GM19238 (cell line): ENCODE results near the gene TRIM36.
A peak's percentile ranks its signal among the peaks of the same experiment; 100 is the strongest.

Experiments
- DNase-seq: peaks from one replicate; pipeline ENCODE4 v3.0.0; 2011; ENCODE audit warnings: low spot score; ENCODE audit not compliant: insufficient read length

TRIM36 gene

DNA sequence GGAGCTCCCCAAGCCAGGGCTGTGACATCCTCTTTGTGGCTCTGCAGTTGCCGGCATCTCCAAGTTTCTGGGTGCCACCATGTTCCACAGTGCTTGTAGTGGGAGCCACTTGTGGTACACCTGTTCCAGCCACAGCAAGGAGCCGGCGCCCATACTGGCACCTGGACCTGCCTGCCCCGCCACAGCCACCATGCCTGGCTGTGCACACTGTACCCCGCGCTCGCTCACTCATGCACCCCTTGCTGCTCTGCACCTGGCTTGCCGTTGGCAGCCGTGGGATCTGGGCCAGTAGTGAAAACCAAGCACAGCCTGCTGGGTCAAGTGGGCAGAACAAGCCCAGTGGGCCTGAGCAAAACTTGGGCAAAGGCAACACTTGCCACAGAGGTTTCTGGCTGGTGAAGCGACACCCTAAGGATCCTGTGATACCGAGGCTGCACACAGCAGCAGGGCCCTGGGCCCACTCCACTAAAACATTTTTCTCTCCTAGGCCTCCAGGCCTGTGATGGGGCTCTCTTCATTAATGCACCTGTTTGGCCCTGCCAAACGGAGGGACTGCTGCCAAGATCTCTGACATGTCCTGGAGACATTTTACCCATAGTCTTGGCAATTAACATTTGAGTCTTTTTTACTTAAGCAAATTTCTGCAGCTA lies 2.8 kb downstream of the TRIM36 start:
- no peak for DNase-seq

DNA sequence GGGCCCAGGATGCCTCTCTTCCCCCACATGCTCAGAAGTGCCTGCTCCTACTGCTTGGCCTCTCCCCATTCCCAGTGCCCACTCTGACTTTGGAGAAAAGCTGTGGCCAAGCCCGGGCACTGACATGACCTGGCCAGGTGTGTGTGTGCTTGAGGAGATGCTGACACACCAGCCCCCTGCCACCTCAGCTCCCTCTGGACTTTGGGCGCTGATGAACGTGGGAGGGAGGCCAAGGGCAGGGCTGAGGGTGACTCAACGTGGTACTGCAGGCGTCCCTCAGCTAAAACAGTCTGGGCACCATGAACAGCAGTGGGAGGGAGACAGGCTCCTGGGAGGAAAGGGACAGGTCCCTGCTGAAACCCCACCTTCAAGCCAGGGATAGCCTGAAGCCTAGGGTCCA lies 3.9 kb downstream of the TRIM36 start:
- DNase-seq, result no peak

DNA sequence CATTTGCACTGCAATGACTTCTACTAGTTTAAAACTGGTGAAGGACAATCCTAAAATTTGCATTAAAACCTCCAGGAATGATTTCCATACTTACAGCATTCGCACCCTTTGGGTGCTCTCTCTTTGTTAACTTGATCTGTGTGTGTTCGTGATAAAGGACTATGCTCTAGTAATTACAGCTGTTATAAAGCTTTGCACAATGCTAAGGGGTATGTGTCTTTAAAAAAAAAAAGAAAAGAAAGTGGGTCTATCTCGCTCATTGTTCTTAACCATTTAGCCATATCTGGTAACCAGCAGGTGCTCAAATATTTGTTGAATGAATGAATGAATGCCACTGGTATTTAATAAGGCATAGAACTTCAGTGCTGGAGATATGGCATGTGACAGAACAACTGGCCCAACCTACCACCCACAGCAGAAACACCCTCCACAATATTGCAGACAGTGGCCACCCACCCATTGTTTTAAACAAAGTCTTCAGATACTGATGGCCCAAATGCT lies 8.7 kb downstream of the TRIM36 start:
- no peak for DNase-seq

DNA sequence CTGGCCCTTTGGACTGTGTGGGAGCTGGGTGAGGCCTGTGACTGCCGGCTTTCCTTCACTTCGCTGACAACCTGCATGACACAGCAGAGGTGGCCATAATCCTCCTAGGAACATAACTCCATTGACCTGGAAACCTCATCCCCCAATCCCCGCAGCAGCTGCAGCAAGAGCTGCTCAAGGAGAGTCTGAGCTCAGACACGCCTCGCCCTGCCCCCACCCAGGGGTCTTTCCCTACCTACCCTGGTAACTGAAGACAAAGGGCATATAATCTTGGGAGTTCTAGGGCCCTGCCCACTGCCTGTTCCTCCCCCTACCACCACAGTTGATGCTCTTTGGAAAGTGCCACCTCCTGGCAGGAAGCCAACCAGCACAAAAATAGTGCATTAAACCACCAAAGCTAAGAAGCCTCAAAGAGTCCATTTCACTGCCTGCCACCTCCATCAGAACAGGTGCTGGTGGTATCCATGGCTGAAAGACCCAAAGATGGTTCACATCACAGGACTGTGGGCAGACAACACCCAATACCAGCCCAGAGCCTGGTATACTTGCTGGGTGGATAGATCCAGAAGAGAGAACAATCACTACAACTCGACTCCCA lies 18.4 kb downstream of the TRIM36 start:
- no peak for DNase-seq

DNA sequence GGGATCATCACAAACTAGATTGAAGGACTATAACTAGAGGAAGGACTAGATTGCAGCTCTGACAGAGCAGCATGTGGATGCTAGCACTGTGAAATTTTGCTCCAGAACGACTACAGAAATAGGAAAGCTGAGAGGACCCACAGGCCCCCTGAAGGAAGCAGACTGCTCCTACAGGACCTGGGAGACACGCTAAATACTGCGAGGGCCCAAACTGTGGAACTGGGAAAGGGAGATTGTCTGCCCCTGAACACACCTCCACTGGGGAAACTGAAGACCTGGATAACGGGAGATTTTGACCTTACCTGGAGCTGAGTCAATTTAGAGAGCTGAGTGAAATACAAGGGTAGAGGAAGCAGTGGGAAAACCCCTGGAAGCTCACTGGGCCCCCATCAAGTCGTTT lies 19.2 kb downstream of the TRIM36 start:
- DNase-seq, result no peak

DNA sequence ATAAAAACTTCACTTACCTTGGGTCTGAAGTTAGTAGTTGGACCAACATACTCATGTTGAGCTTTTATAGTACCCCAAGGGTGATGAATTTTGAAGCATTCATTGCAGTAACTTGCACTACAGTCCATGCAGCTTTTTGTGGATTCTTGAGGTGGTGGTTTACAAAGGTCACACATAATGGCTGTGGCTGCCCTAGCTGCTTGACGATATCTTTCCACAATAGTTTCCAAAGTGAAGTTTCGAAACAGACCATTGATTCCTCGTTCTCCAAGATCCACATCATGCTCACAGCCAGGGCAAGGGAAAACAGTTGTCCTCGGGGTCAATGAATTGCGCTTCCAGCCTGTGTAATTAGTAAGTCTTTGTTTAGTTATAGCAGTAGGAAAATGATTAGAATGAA lies 22.7 kb downstream of the TRIM36 start:
- DNase-seq, result no peak

DNA sequence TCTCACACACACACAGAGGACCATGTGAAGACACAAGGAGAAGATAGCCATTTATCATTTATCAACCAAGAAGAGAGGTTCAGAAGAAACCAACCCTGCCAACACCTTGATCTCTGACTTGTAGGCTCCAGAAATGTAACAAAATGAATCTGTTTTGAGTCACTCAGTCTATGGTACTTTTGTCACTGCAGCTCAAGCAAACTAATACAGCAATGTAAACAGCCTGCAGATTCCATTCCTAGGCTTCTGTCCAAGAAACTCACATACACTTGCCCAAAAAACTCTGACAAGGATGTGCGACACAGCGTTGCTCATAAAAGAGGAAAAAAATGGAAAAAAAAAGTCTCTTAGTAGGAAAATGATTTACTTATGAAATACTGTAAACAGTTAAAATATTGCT lies 33.4 kb downstream of the TRIM36 start:
- DNase-seq, result no peak

DNA sequence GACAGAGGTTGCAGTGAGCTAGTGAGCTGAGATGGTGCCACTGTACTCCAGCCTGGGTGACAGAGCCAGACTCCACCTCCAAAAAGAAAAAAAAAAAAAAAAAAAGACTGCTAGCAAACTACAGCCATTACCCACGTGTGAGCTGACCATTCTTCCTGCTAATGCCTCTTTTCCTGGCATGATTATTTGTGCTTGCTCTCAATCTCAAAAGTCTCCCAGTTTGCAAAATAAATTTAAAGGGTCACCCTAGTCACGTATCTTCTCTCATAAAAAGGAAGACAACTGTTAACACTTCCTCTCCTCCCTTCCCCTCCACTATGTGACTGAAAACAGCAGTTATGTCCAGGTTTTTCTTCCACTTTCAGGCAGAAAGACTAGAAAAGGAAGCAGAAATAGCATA lies 37.2 kb downstream of the TRIM36 start:
- no peak for DNase-seq

DNA sequence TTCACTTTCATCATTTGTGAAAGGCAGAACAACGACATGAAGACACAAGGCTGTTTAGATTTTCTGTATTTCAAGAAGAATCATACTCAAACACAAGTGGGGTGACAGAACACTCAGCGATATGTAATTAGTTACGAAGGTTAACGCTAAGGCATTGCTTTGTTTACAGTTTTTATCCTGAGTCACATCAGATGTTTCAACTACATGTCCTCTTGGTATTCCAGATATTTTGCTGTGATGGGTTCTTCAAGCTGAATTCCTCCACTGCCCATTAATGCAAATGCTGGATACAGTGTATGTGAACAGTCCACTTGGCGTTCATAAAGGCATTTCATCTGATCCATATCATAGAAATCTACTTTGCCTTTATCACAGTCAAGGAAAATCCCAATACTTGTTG lies 43.4 kb downstream of the TRIM36 start:
- DNase-seq, result no peak

DNA sequence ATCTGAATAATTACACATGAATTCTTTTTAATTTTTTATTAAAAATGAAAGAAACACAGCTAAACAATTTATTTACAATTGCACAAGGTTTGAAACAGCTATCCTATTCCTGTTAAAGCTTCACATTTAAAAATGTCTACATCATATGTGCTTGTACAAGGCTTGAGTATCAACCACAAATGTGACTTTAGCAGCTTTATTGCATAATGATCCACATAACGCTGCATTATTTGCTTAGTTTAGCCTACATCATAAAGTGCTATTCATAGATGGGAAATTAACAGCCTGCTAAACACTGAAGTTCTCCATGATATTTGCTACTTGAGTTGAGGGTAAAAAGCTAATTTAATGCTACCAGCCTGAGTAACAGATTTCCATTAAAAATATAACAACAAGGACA lies 45.0 kb downstream of the TRIM36 start:
- no peak for DNase-seq

DNA sequence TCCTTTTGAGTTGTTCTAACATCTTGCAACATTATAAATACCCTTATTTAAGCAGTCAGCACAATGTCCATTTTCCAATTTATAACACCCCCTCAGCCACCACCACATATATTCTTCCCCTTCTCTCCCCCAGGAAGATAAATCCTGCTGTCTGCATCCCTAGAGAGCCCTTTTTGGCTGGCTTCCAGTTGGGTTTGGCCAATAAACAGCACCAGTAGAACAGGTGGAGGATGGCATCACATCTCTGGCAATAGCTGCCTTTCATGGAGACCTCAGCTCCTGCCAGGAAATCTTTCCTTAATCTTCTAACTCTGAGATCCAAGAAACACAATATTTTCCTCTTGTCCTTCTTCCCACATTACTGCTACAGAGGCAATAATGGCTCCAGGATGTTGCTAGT lies 53.7 kb downstream of the TRIM36 start:
- DNase-seq, result no peak

DNA sequence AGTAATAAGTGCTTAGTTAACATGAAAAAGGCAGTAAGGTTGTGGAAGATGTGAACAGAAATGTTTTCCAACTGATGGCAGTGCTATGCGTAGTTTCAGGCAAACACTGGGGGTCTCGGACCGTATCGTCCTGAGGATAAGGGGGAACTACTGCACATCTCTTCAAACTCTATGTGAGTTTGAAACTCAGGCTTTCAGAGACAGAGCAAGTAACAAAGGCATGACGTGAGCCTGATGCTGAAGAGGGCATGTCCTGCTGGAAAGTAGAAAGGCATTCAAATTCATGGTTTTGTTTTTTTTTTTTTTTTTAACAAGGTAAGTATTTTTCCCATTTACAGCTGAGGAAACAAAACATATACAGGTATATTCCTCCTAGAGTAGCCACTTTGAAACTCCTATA lies 59.9 kb downstream of the TRIM36 start:
- DNase-seq, result no peak

DNA sequence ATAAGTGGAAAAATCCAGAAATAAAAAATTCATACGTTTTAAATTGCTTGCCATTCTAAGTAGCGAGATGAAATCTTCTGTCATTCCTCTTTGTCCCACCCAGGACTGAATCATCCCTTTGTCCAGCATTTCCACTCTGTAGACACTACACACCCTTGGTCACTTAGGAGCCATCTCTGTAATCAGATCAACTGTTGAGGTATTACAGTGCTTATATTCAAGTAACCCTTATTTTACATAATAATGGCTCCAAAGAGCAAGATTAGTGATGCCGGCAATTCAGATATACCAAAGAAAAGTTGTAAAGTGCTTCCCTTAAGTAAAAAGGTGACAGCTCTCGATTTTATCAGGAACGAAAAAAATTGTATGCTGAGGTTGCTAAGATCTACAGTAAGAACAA lies 60.4 kb downstream of the TRIM36 start:
- DNase-seq, result no peak

DNA sequence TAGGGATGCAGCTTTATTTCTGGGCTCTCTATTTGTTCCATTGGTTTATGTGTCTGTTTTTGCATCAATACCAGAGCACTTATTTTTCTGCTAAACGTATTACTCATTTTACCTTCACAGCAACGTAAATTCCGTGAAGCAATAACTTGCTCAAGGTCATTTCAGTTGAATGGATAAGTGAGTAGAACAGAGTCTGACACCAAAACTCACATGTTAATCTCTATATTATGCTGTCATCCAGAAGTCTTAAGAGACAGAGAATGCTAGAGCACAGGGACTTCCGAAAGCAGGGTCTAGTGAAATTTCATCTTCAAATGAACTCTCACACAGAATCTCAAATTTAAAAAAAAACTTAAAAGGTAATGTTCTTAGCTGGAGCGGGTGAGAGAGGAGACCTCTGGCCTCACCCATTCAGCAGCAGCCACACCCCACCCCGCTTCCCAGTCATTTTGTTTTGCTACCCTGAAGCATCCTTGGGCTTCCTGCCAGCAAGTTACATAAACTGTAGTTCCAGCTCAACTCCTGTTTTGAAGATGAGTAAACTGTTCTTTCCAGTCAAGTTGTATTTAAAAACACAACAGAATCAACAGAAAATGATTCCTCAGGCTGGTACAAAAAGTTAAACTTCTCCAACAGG lies 69.3 kb downstream of the TRIM36 start:
- no peak for DNase-seq

DNA sequence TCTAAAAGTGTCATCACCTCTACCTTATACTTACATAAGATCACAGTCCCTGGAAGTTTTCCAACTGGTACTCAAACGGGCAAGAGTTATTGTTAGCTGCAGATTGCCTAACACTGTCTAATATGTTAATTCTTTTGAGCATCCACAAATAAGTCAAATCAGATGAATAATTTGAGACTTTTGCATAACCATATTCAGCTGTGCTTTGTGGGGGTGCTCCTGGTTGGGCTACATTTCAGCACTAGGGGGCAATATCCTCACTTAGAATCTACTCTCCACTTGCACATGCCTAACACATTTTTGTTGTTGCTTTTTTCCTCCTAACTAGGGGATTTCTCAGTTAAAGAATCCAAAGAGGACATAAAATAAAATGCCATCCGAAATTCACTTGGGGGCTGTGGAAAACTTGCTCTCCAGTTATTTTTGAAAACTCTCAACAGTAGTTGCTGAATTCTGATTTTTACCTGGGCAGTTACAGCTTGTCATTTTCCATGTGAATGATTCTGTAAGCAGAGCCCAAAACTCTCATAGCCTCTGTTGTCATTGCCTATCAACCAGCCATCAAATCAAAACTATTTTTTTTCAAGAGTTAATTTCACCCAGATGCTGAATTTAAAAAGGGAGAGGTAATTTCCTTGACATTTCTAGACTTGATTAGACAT lies 71.5 kb downstream of the TRIM36 start:
- peak; percentile 29 for DNase-seq

DNA sequence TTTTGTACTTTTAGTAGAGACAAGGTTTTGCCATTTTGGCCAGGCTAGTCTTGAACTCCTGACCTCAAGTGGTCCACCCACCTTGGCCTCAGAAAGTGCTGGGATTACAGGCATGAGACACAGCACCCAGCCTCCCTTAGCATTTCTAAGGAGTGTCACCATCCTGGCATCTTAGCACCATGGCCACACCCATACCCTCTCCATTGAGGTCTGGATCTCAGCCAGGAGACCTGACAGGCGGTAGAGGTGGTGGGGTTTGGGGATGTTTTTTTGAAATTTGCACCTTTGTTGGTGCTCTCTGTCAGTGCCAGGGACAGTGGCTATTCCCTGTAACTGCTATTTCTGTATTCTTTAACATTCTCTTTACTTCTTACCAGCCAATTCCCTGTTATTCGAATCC lies 72.5 kb downstream of the TRIM36 start:
- no peak for DNase-seq

DNA sequence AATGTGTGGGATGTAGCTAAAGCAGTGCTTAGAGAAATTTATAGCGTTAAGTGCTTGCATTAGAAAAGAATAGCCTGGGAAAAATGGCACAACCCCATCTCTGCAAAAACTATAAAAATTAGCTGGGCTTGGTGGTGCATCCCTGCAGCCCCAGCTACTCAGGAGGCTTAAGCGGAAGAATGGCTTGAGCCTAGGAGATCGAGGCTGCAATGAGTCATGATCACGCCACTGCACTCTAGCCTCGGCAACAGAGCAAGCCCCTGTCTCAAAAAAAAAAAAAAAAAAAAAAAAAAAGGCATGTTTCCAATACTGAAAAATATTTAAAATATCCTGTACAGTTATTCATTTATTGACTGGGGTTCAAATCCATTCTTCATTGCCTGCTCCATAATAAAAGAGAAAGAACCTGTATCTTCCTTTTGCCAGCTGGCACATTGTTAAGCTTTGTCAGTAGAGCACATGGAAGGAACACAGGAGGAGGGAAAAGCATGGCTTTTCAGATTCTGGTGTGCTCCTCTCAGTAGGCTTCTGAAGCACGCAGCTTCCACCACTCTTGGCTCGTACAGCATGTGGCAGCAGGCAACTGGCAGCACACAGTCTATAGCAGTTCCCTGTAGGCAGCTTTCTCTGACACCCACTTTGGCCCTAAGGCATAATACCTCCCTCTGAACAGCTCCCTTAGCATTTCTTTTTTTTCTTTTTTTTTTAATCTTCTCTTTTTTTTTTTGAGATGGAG lies 73.5 kb downstream of the TRIM36 start:
- DNase-seq, result no peak

DNA sequence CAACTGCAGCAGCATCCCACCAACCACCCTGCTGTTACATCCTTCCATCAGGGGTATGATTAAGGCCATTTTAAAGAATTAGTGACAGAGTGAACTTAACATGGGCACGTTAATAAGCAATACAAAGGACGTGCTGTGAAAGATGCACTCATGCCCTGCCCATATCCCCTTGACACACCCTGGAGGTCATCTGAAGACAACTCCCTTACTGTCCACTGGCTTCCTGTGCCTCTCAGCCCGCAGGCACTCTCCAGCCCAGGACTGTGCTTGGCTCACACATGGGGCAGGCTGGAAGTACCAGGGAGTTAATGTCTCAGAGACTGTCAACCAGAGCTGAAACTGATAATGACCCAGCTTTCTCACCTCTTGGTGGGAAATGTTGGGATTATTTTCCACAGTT lies 81.8 kb downstream of the TRIM36 start:
- DNase-seq, result no peak

DNA sequence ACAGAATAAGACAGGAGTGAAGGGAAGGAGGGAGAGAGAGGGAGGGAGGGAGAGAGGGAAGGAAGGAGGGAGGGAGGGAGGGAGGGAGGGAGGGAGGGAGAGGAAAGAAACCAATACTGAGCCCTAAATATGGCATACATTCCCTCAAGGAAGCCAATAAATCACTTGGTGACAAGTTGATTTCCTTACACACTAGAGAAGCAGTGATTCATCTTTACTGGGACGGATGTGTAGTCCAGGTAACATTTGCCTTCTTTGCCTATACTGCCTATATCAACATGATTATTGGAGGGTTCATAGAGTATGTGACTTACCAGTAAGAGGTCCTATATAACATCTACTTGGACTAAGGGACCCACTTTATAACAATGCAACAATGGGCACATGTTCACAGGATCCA lies 83.2 kb downstream of the TRIM36 start:
- no peak for DNase-seq

DNA sequence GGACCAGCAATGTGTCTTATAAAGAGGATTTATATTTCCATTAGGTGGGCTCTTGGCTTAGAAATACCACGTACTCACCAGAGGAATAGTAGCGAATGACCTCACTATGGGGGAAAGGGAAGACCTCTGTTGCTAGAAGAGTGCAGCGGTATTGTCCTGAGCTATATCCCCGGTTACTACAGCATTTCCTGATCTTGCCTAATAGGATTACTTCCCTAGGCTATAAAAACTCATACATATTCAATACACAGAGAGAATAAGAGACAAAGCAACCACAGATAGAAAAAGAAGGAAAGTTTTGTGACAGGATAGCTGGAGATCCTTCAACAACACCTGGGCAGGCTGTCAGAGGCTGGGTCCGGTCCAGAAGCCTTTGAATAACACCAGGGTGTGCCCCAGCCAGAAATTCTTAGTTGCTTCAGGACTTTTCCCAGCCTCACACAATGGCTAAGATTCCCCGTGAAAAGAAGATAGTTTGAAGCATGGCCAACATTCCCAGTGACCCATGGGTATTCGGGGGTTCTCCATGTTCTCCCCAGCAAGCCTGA lies 85.4 kb downstream of the TRIM36 start:
- DNase-seq, result no peak

DNA sequence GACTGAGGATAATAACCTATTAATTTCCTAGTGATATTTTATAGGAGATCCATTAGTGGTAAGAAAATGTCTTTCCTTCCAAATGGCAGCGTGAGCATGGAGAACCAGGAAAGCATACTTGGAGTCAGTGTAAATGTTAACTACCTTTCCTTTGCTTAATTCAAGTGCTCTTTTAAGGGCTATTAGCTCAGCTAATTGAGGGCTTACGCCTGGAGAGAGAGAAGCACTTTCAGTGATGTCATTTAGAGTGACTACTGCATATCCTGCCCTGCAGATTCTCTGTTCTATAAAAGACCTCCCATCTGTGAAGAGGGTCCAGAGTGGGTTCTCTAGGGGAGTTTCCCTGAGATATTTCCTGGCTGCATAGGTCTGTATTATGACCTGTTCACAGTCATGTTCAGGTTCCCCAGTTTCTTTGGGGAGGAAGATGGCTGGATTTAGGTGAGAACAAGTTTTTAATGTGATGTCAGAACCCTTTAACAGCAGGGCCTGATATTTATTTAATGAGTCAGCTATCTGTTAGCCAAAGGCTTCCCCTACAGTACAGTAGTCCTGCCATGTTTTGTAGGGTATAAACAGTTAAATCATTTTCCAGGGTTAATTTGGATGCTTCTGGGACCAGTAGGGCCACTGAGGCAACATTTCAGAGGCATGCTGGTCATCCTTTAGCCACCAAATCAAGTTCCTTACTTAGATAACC lies 89.6 kb downstream of the TRIM36 start:
- DNase-seq, result no peak
